IMR-90 (cell line): ENCODE results near the gene KCNQ1. TPM values are rescaled to one million over a fixed set of nuclear protein-coding genes. Genes with fewer than 3 reads are reported as not detected.

Experiments used
- ATAC-seq: fragments of 200-7000 bp; cut with Tn5 transposase; 2 replicates; pipeline ENCODE4 v1.9.1; 2020; ENCODE audit warnings: low read depth, mild to moderate bottlenecking, moderate library complexity
- BruUV-seq: library from RNA; stranded (reverse); fragments of 400-500 nt; replicated peaks from 2 replicates; lab custom pipeline; 2021; lab: Mats Ljungman, UMichigan
- CTCF ChIA-PET: fragments of 300-600 bp; formaldehyde crosslinking; extraction: SDS; loops from one replicate; lab custom pipeline; 2021; ENCODE audit warnings: antibody characterized with exemption; lab: Yijun Ruan, JAX
- POLR2A ChIA-PET: fragments of 300-600 bp; sonication (Branson Sonifier 250); formaldehyde crosslinking; loops from one replicate; lab custom pipeline; 2022; ENCODE audit warnings: antibody characterized with exemption; ENCODE audit not compliant: unreplicated experiment; lab: Charles Lee
- DNase-seq: peaks from one replicate; pipeline ENCODE4 v3.0.0; 2013
- H2AFZ ChIP-seq: replicated peaks from 2 replicates; pipeline ENCODE3; 2013; ENCODE audit warnings: low read length, mild to moderate bottlenecking; ENCODE audit not compliant: poor library complexity
- H2AK5ac ChIP-seq: 2 replicates; pipeline ENCODE4 v1.6.1; 2013; ENCODE audit warnings: low read depth, low read length, inconsistent platforms
- H2AK9ac ChIP-seq: replicated peaks from 2 replicates; pipeline ENCODE3; 2013; ENCODE audit warnings: mild to moderate bottlenecking, low read depth, low read length, moderate library complexity; ENCODE audit not compliant: poor library complexity
- H2BK120ac ChIP-seq: 2 replicates; pipeline ENCODE4 v1.6.1; 2013; ENCODE audit warnings: low read depth, low read length, inconsistent platforms
- H2BK15ac ChIP-seq: 3 replicates; pipeline ENCODE4 v1.6.1; 2013; ENCODE audit warnings: low read depth, low read length, inconsistent platforms
- H2BK20ac ChIP-seq: 2 replicates; pipeline ENCODE4 v1.6.1; 2013; ENCODE audit warnings: low read depth, mild to moderate bottlenecking, inconsistent platforms, low read length, moderate library complexity
- H2BK5ac ChIP-seq: 2 replicates; pipeline ENCODE4 v1.6.1; 2013; ENCODE audit warnings: mild to moderate bottlenecking, low read depth, low read length, inconsistent platforms; ENCODE audit not compliant: poor library complexity, severe bottlenecking
- H3K14ac ChIP-seq: replicated peaks from 2 replicates; pipeline ENCODE4 v1.6.1; 2013; ENCODE audit warnings: low read depth, low read length, inconsistent platforms
- H3K18ac ChIP-seq: 2 replicates; pipeline ENCODE4 v1.6.1; 2013; ENCODE audit warnings: low read depth, low read length, control low read depth
- H3K23ac ChIP-seq: 2 replicates; pipeline ENCODE4 v1.6.1; 2013; ENCODE audit warnings: low read depth, low read length, inconsistent platforms
- H3K27ac ChIP-seq: 2 replicates; pipeline ENCODE4 v1.5.1; 2013; ENCODE audit warnings: mild to moderate bottlenecking, control low read depth, low read length; ENCODE audit not compliant: insufficient read depth
- H3K27me3 ChIP-seq: 2 replicates; pipeline ENCODE4 v1.6.1; 2013; ENCODE audit warnings: low read length; ENCODE audit not compliant: control insufficient read depth, insufficient read depth
- H3K36me3 ChIP-seq: 2 replicates; pipeline ENCODE4 v1.6.1; 2013; ENCODE audit warnings: low read length, mixed read lengths; ENCODE audit not compliant: control insufficient read depth, insufficient read depth
- H3K4ac ChIP-seq: 2 replicates; pipeline ENCODE4 v1.6.1; 2013; ENCODE audit warnings: low read depth, low read length, inconsistent platforms
- H3K4me1 ChIP-seq: 2 replicates; pipeline ENCODE4 v1.6.1; 2013; ENCODE audit warnings: low read length, mixed read lengths; ENCODE audit not compliant: control insufficient read depth, insufficient read depth
- H3K4me2 ChIP-seq: 2 replicates; pipeline ENCODE4 v1.6.1; 2013; ENCODE audit warnings: low read depth, mild to moderate bottlenecking, control low read depth, low read length, moderate library complexity
- H3K4me3 ChIP-seq: 2 replicates; pipeline ENCODE4 v1.5.1; 2013; ENCODE audit warnings: low read depth, mild to moderate bottlenecking, control low read depth, low read length, moderate library complexity; ENCODE audit not compliant: insufficient read depth
- H3K56ac ChIP-seq: 2 replicates; pipeline ENCODE4 v1.6.1; 2013; ENCODE audit warnings: low read length, inconsistent platforms; ENCODE audit not compliant: insufficient read depth; ENCODE audit errors: extremely low read depth
- H3K79me1 ChIP-seq, 2 experiments: 2 replicates each; pipeline ENCODE4 v1.6.1; 2013; ENCODE audit warnings: low read length in 2 of 2, inconsistent platforms in 1 of 2, low read depth in 1 of 2
- H3K9ac ChIP-seq: 2 replicates; pipeline ENCODE4 v1.6.1; 2013; ENCODE audit warnings: low read depth, low read length, control low read depth
- H3K9me1 ChIP-seq: 2 replicates; pipeline ENCODE4 v1.6.1; 2013; ENCODE audit warnings: low read length, inconsistent platforms; ENCODE audit not compliant: insufficient read depth
- H3K9me3 ChIP-seq: 2 replicates; pipeline ENCODE4 v1.6.1; 2013; ENCODE audit warnings: low read length; ENCODE audit not compliant: control insufficient read depth, insufficient read depth
- H4K20me1 ChIP-seq: 2 replicates; pipeline ENCODE4 v1.6.1; 2013; ENCODE audit warnings: low read length, inconsistent platforms; ENCODE audit not compliant: insufficient read depth
- H4K5ac ChIP-seq: 2 replicates; pipeline ENCODE4 v1.6.1; 2013; ENCODE audit warnings: mild to moderate bottlenecking, low read depth, low read length, control low read depth
- H4K8ac ChIP-seq, 2 experiments: 2 replicates each; pipeline ENCODE4 v1.6.1; 2013; ENCODE audit warnings: low read depth in 2 of 2, low read length in 2 of 2, control low read depth in 1 of 2, inconsistent platforms in 1 of 2
- H4K91ac ChIP-seq: 2 replicates; pipeline ENCODE4 v1.6.1; 2013; ENCODE audit warnings: low read depth, low read length, inconsistent platforms; ENCODE audit not compliant: insufficient read depth
- ELK1 ChIP-seq: fragments of 150-350 bp; IDR thresholded peaks from 2 replicates; pipeline ENCODE4 v1.6.1; 2016; ENCODE audit warnings: low read depth, mild to moderate bottlenecking, low read length, moderate library complexity, borderline replicate concordance
- MAFK ChIP-seq: IDR thresholded peaks from 2 replicates; pipeline ENCODE4 v1.6.1; 2012; ENCODE audit warnings: low read depth, low read length, improper control_type of control experiment
- POLR2A ChIP-seq: IDR thresholded peaks from 2 replicates; pipeline ENCODE4 v1.6.1; 2012; ENCODE audit warnings: mild to moderate bottlenecking, low read depth, low read length
- RAD21 ChIP-seq: IDR thresholded peaks from 2 replicates; pipeline ENCODE4 v1.6.1; 2012; ENCODE audit warnings: low read length, improper control_type of control experiment
- USF2 ChIP-seq: fragments of 150-350 bp; IDR thresholded peaks from 2 replicates; pipeline ENCODE4 v1.6.1; 2017; ENCODE audit warnings: mild to moderate bottlenecking, antibody characterized with exemption, low read length, low read depth
- WGBS, 2 experiments: methylation state at CpG; one replicate each; pipeline versions ENCODE4 v1.1.5 to v1.1.7; 2013; ENCODE audit warnings: missing lambda C conversion rate in 2 of 2; ENCODE audit not compliant: insufficient read length in 1 of 2; ENCODE audit errors: extremely low coverage in 2 of 2; 5-methylcytosine and 5-hydroxymethylcytosine counted together
- dilution Hi-C: fragments of 300-500 bp; cut with HindIII; formaldehyde crosslinking; loops from one replicate; pipeline ENCODE4 v1.14.3; 2018; ENCODE audit warnings: low sequenced_read_pairs; ENCODE audit not compliant: unreplicated experiment
- in situ Hi-C: fragments of 300-500 bp; cut with MboI; formaldehyde crosslinking; loops from 3 replicates; pipeline ENCODE4 v1.14.3; 2019; ENCODE audit warnings: low sequenced_read_pairs, inconsistent platforms, mixed read lengths
- intact Hi-C: fragments of 100-400 bp; cut with micrococcal nuclease; formaldehyde crosslinking; loops from 2 replicates; pipeline ENCODE4 v1.10.0; 2022
- polyA plus RNA-seq, 3 experiments: library from polyadenylated mRNA; depleted of rRNA; stranded (reverse); fragments of >200 nt; gene quantifications; 2 replicates each; pipeline ENCODE4 v1.2.3, GENCODE V29; 2012; ENCODE audit warnings: low replicate concordance in 1 of 3
- total RNA-seq: library from RNA; depleted of rRNA; stranded (reverse); fragments of >200 nt; gene quantifications from 2 replicates; pipeline ENCODE4 v1.2.3, GENCODE V29; 2012

KCNQ1 gene
- total and polyA plus RNA-seq, 2 of the 4 experiments (the other 2 are of a cell fraction), result 0.07 TPM; not detected in 1

GRCh38 chr11:2396471-2396870 lies 48.3 kb upstream of the KCNQ1 start:
- DNase-seq (no peak), ATAC-seq (no peak)
- Histone ChIP-seq H3K18ac (no peak overlapping the region), H3K4ac (no peak overlapping the region), H3K36me3 (peaks cover 52% of the 10 kb centered on the region), H3K4me1 (peaks cover 5% of the 10 kb centered on the region), H3K23ac (no peak overlapping the region), H3K9me3 (no peaks in the 10 kb centered on the region), H3K9ac (no peak overlapping the region), H3K27ac (no peak overlapping the region), H3K14ac (no peak overlapping the region), H4K8ac (no peak overlapping the region), H3K56ac (no peak overlapping the region), H3K4me2 (no peak overlapping the region), H2BK120ac (no peak overlapping the region), H3K27me3 (no peaks in the 10 kb centered on the region), H2AFZ (no peak overlapping the region), H4K20me1 (peaks cover 9% of the 10 kb centered on the region; the same call in 1 of the 2 replicates), H4K91ac (no peak overlapping the region), H2AK5ac (no peak overlapping the region), H2BK5ac (no peak overlapping the region), H3K79me1 (peaks cover 11 to 27% of the 10 kb centered on the region in 2 experiments), H3K9me1 (no peaks in the 10 kb centered on the region), H3K4me3 (no peak overlapping the region), H4K5ac (no peak overlapping the region), H2BK15ac (no peak overlapping the region), H2AK9ac (no peak overlapping the region), H2BK20ac (no peak overlapping the region)
- dilution Hi-C loops, result no loop called here
- intact Hi-C loops, result no loop called here
- 93% methylated on average over 20 of the region's 26 CpGs; no CpG with 5 or more reads in 1 of the 2 experiments for WGBS, 2 experiments
- ChIA-PET CTCF (no interaction called here), POLR2A (no interaction called here)
- TF ChIP-seq MAFK (no peak), ELK1 (no peak), RAD21 (no peak), USF2 (no peak), POLR2A (no peak)
- in situ Hi-C loops, result no loop called here
- no TSS peak for BruUV-seq
